GM18873 (cell line): ENCODE results near the gene RBMY1A1.
"Not testable (repeated sequence)": the region's sequence is repeated elsewhere in the genome, so short reads cannot be mapped to it uniquely, and the experiment has no call there.

Source experiments
- ATAC-seq: cut with Tn5 transposase; IDR thresholded peaks from one replicate; pipeline ENCODE4 v1.9.1; 2021; ENCODE audit warnings: mild to moderate bottlenecking, moderate library complexity, moderate number of reproducible peaks; ENCODE audit not compliant: unreplicated experiment, low FRiP score

RBMY1A1 gene

GRCh38 chrY:21534579-21534978 is at the start of gene RBMY1A1:
RBMY1A1 (plus strand) TSS chrY:21534879; CDS start chrY:21536892, 2,013 bp downstream.
- ATAC-seq = not testable (repeated sequence)

- ATAC-seq = not testable (repeated sequence)
Observed at GRCh38 chrY:21511038-21511437, 23.6 kb upstream of the RBMY1A1 start, which contains the start of gene RBMY1B. RBMY1B (plus strand) TSS chrY:21511338; CDS start chrY:21513351, 2,013 bp downstream.

GRCh38 chrY:21559316-21559984 is 24.8 kb downstream of the RBMY1A1 start:
- ATAC-seq = not testable (repeated sequence)

GRCh38 chrY:21585449-21585848 is 50.8 kb downstream of the RBMY1A1 start:
- no peak for ATAC-seq

- ATAC-seq = not testable (repeated sequence)
Observed at GRCh38 chrY:21586454-21586853, 51.8 kb downstream of the RBMY1A1 start.

- no peak for ATAC-seq
Observed at GRCh38 chrY:21592059-21592458, 57.4 kb downstream of the RBMY1A1 start.

GRCh38 chrY:21596287-21596686 is 61.6 kb downstream of the RBMY1A1 start:
- ATAC-seq = not testable (repeated sequence)
